NT2/D1 (cell line): ENCODE data around the gene CEP250.
A peak's percentile ranks its signal among the peaks of the same experiment; 100 is the strongest.

Experiments
- DNase-seq: peaks from one replicate; pipeline ENCODE4 v3.0.0-alpha.2; 2011; ENCODE audit warnings: low read depth, low spot score
- H3K27me3 ChIP-seq: 2 replicates; pipeline ENCODE4 v1.6.0; 2011; ENCODE audit warnings: mild to moderate bottlenecking; ENCODE audit not compliant: insufficient read length, insufficient read depth
- H3K36me3 ChIP-seq: 2 replicates; pipeline ENCODE4 v1.6.1; 2011; ENCODE audit warnings: mild to moderate bottlenecking, low read length, mixed read lengths; ENCODE audit not compliant: insufficient read depth, insufficient read length
- H3K4me1 ChIP-seq: 2 replicates; pipeline ENCODE4 v1.5.1; 2011; ENCODE audit not compliant: insufficient read depth, insufficient read length
- H3K4me3 ChIP-seq: 2 replicates; pipeline ENCODE4 v1.5.1; 2011; ENCODE audit warnings: low read depth; ENCODE audit not compliant: insufficient read length
- H3K9ac ChIP-seq: 2 replicates; pipeline ENCODE4 v1.6.0; 2011; ENCODE audit warnings: low read depth; ENCODE audit not compliant: insufficient read length
- H3K9me3 ChIP-seq: 2 replicates; pipeline ENCODE4 v1.5.1; 2011; ENCODE audit warnings: mild to moderate bottlenecking, low read length; ENCODE audit not compliant: insufficient read depth
- SUZ12 ChIP-seq: IDR thresholded peaks from 2 replicates; pipeline ENCODE4 v1.6.1; 2011; ENCODE audit not compliant: insufficient read length, insufficient read depth; ENCODE audit errors: extremely low read depth
- YY1 ChIP-seq: IDR thresholded peaks from 2 replicates; pipeline ENCODE4 v1.6.1; 2011; ENCODE audit not compliant: insufficient read length, insufficient read depth
- ZNF274 ChIP-seq: IDR thresholded peaks from 2 replicates; pipeline ENCODE4 v1.6.1; 2011; ENCODE audit warnings: mild to moderate bottlenecking, low read depth, low read length

The CEP250 gene

GRCh38 chr20:35508493-35509218, 53.3 kb downstream of the CEP250 start:
- peaks cover 2% of the 10 kb centered on the region for H3K4me1 ChIP-seq
- DNase-seq: no peak
- no peaks in the 10 kb centered on the region for H3K27me3 ChIP-seq
- H3K36me3 ChIP-seq: peaks cover 92% of the 10 kb centered on the region
- H3K9ac ChIP-seq: no peak overlapping the region
- no peaks in the 10 kb centered on the region for H3K9me3 ChIP-seq
- H3K4me3 ChIP-seq: no peak overlapping the region
- TF ChIP-seq SUZ12: no peak
- TF ChIP-seq YY1: no peak
- no peak for TF ChIP-seq ZNF274

- no peak overlapping the region for H3K9ac ChIP-seq
- H3K4me1 ChIP-seq: peaks cover 2% of the 10 kb centered on the region
Measured at GRCh38 chr20:35510951-35511735, 55.7 kb downstream of the CEP250 start.

GRCh38 chr20:35511814-35512420, 56.5 kb downstream of the CEP250 start:
- DNase-seq: peak; percentile 16
- peaks cover 86% of the 10 kb centered on the region for H3K36me3 ChIP-seq
- H3K27me3 ChIP-seq: no peaks in the 10 kb centered on the region
- H3K9ac ChIP-seq: no peak overlapping the region
- TF ChIP-seq YY1: no peak
- no peak for TF ChIP-seq ZNF274
- TF ChIP-seq SUZ12: no peak
- H3K4me1 ChIP-seq: peaks cover 2% of the 10 kb centered on the region
- H3K9me3 ChIP-seq: no peaks in the 10 kb centered on the region
- no peak overlapping the region for H3K4me3 ChIP-seq

More at GRCh38 chr20:35510951-35511735, 55.7 kb downstream of the CEP250 start:
- TF ChIP-seq SUZ12: no peak
- no peak for TF ChIP-seq YY1
- no peak for TF ChIP-seq ZNF274
- Histone ChIP-seq H3K4me3 (no peak overlapping the region), H3K27me3 (no peaks in the 10 kb centered on the region), H3K36me3 (peaks cover 94% of the 10 kb centered on the region), H3K9me3 (no peaks in the 10 kb centered on the region)
- no peak for DNase-seq

GRCh38 chr20:35514371-35514932, 59.1 kb downstream of the CEP250 start:
- TF ChIP-seq YY1 (no peak), SUZ12 (no peak), ZNF274 (no peak)
- no peak overlapping the region for H3K9ac ChIP-seq
- H3K36me3 ChIP-seq: peaks cover 62% of the 10 kb centered on the region
- no peak overlapping the region for H3K4me3 ChIP-seq
- H3K27me3 ChIP-seq: no peaks in the 10 kb centered on the region
- DNase-seq: no peak
- H3K4me1 ChIP-seq: peaks cover 2% of the 10 kb centered on the region
- H3K9me3 ChIP-seq: no peaks in the 10 kb centered on the region

GRCh38 chr20:35515341-35515740, 59.9 kb downstream of the CEP250 start:
- no peaks in the 10 kb centered on the region for H3K4me1 ChIP-seq
- no peak overlapping the region for H3K9ac ChIP-seq
- TF ChIP-seq SUZ12 (no peak), ZNF274 (no peak), YY1 (no peak)
- H3K4me3 ChIP-seq: no peak overlapping the region
- DNase-seq: no peak
- H3K36me3 ChIP-seq: peaks cover 54% of the 10 kb centered on the region
- H3K27me3 ChIP-seq: no peaks in the 10 kb centered on the region
- H3K9me3 ChIP-seq: no peaks in the 10 kb centered on the region

- peaks cover 47% of the 10 kb centered on the region for H3K36me3 ChIP-seq
- DNase-seq: no peak
Measured at GRCh38 chr20:35515949-35516645, 60.7 kb downstream of the CEP250 start.

More at GRCh38 chr20:35515949-35516645, 60.7 kb downstream of the CEP250 start:
- Histone ChIP-seq H3K27me3 (no peaks in the 10 kb centered on the region), H3K4me3 (no peak overlapping the region), H3K4me1 (peaks cover 2% of the 10 kb centered on the region), H3K9me3 (no peaks in the 10 kb centered on the region), H3K9ac (no peak overlapping the region)
- TF ChIP-seq SUZ12 (no peak), YY1 (no peak), ZNF274 (no peak)
